ENCODE data around the gene TMEM63C. TPM values are rescaled to one million over a fixed set of nuclear protein-coding genes. Genes with fewer than 3 reads are reported as not detected.
A peak's percentile ranks its signal among the peaks of the same experiment; 100 is the strongest.

Gene TMEM63C
- total RNA-seq, 2 experiments from 2014 or later, result 3.3 to 3.6 TPM

GRCh38 chr14:77303417-77304156 lies 122.0 kb downstream of the TMEM63C start:
- peak overlapping the region; percentile 63 for H3K27ac Mint-ChIP-seq
- ChIA-PET CTCF (interaction anchor here (0.9 to 7.7 kb wide), 6 partner anchors 11 to 179 kb away, joined by 3 to 151 read pairs (median 5); partner anchors contain the start of gene GSTZ1), POLR2A (interaction anchor here (0.8 to 1.5 kb wide), 4 partner anchors 11 to 43 kb away, joined by 3 to 4 read pairs (median 4); partner anchors contain the start of genes GSTZ1 and POMT2)
- peaks cover 17% of the 10 kb centered on the region for H3K4me1 Mint-ChIP-seq (ENCODE audit: low read depth)
- peaks cover 3% of the 10 kb centered on the region for H3K36me3 Mint-ChIP-seq (ENCODE audit: low read depth)
- no peaks in the 10 kb centered on the region for H3K27me3 Mint-ChIP-seq
- TF ChIP-seq, protein P1, sequence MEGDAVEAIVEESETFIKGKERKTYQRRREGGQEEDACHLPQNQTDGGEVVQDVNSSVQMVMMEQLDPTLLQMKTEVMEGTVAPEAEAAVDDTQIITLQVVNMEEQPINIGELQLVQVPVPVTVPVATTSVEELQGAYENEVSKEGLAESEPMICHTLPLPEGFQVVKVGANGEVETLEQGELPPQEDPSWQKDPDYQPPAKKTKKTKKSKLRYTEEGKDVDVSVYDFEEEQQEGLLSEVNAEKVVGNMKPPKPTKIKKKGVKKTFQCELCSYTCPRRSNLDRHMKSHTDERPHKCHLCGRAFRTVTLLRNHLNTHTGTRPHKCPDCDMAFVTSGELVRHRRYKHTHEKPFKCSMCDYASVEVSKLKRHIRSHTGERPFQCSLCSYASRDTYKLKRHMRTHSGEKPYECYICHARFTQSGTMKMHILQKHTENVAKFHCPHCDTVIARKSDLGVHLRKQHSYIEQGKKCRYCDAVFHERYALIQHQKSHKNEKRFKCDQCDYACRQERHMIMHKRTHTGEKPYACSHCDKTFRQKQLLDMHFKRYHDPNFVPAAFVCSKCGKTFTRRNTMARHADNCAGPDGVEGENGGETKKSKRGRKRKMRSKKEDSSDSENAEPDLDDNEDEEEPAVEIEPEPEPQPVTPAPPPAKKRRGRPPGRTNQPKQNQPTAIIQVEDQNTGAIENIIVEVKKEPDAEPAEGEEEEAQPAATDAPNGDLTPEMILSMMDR (IDR thresholded peaks at IDR 0.05), result no peak
- H3K9me3 Mint-ChIP-seq, result no peaks in the 10 kb centered on the region
- ATAC-seq (peak; percentile 64), DNase-seq (peak; percentile 52)
- no peak overlapping the region for H3K4me3 Mint-ChIP-seq
- intact Hi-C loops (cut with micrococcal nuclease), result no loop called here

DNA sequence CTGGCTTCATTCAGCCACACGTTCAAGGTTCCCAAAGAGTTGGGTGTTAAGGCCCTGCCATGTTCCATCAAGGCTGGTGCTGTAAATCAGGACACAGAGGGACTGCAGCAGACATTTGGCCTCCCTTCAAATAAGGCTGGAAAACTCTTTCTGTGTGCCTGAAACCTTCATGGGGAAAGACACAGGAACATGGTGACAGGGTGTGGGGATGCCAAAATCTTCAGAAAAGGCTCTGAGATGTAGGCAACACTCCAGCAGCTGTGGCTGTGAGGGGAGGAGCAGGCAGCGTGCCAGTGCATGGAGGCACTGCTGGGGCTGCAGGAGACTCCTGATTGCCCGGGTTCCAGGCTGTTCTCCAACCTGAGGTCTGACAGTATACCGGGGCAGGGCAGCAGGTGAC lies 124.1 kb downstream of the TMEM63C start:
- CTCF ChIA-PET, result interaction anchor here (7.7 kb wide), 1 partner anchor 9 kb away, joined by 151 read pairs; no protein-coding TSS in a partner anchor
- POLR2A ChIA-PET, result no interaction called here
- Mint-ChIP-seq H3K4me1 (ENCODE audit: low read depth) (peaks cover 17% of the 10 kb centered on the region), H3K27ac (no peak overlapping the region), H3K27me3 (no peaks in the 10 kb centered on the region), H3K36me3 (ENCODE audit: low read depth) (peaks cover 3% of the 10 kb centered on the region), H3K9me3 (no peaks in the 10 kb centered on the region), H3K4me3 (no peak overlapping the region)
- DNase-seq (no peak), ATAC-seq (no peak)
- intact Hi-C loops (cut with micrococcal nuclease), result no loop called here
- TF ChIP-seq, protein P1 (IDR thresholded peaks at IDR 0.05), result no peak

DNA sequence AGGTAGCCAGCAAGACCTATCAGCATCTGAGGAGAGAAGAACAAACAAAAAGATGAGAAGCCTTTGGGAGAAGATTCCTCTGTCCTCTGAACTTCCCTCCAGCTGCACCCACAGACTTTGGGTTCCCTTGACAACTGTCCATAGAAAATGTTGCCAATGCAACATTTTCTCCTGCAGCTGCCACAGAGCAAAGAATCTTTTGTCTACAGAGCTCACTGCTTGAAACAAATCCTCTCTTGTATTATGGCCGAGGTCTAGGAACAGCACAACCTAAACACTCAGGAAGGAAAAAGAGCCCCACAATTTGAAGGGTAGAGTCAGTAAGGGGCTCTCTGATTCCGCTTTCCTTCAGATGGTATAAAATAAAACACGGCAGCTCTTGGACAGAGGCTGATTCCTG lies 124.8 kb downstream of the TMEM63C start:
- Mint-ChIP-seq H3K36me3 (ENCODE audit: low read depth) (peaks cover 3% of the 10 kb centered on the region), H3K9me3 (no peaks in the 10 kb centered on the region), H3K4me1 (ENCODE audit: low read depth) (peaks cover 17% of the 10 kb centered on the region), H3K4me3 (no peak overlapping the region), H3K27me3 (no peaks in the 10 kb centered on the region), H3K27ac (no peak overlapping the region)
- DNase-seq (no peak), ATAC-seq (no peak)
- CTCF ChIA-PET, result interaction anchor here (7.7 kb wide), 1 partner anchor 8 kb away, joined by 151 read pairs; no protein-coding TSS in a partner anchor
- POLR2A ChIA-PET, result no interaction called here
- TF ChIP-seq, protein P1 (IDR thresholded peaks at IDR 0.05), result no peak
- intact Hi-C loops (cut with micrococcal nuclease), result no loop called here

DNA sequence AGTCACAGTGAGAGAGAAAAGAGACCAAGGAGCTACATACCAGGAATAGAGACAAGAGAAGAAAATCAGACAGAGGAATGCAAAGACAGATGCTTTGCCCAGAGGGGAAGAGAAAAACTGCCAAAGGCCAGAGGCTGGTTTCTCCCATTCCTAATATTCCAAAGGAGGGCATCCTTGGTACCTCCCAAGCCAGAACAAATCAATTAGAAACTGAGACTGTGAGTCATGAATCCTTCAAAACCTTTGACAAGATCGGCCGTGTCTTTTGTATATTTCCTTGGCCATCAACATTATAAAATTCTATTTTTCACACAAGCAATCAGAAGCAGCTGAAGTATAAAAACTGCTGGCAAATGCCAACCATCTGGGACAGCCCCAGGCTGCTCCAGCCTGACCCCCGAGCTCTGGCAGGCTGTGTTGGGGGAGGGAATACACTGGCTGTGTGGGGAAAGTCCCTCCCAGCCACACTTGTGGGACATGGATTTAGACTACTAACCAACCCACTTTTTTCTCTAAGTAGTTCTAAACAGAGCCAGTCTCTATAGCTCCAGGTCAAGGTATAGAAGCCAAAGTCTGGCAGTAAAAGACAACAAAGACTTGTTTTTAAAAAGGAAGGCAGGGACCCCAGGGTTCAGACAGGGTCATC lies 125.4 kb downstream of the TMEM63C start:
- ATAC-seq, result no peak

More for the DNA sequence above, 125.4 kb downstream of the TMEM63C start:
- peaks cover 17% of the 10 kb centered on the region for H3K4me1 Mint-ChIP-seq (ENCODE audit: low read depth)
- intact Hi-C loops (cut with micrococcal nuclease), result no loop called here
- TF ChIP-seq, protein P1 (IDR thresholded peaks at IDR 0.05), result no peak
- CTCF ChIA-PET, result interaction anchor here (7.7 kb wide), 1 partner anchor 8 kb away, joined by 151 read pairs; no protein-coding TSS in a partner anchor
- peaks cover 3% of the 10 kb centered on the region for H3K36me3 Mint-ChIP-seq (ENCODE audit: low read depth)
- POLR2A ChIA-PET, result no interaction called here
- peak; percentile 19 for DNase-seq
- no peak overlapping the region for H3K4me3 Mint-ChIP-seq
- H3K27me3 Mint-ChIP-seq, result no peaks in the 10 kb centered on the region
- no peak overlapping the region for H3K27ac Mint-ChIP-seq
- H3K9me3 Mint-ChIP-seq, result no peaks in the 10 kb centered on the region

Small RNA genes within 50 kb of the gene (microRNA-seq; reads per million reads assigned to microRNA genes)
- not detected for gene MIR1260A (ENCODE audit: borderline microRNAs expressed, borderline replicate concordance)

Other genes starting within 250 kb of the TMEM63C start
- 10 to 100 TPM; 36.2 to 37.7 TPM for gene IRF2BPL, start 153.1 kb upstream of the TMEM63C start, total RNA-seq
- 1 to 10 TPM; 8.8 to 9.6 TPM for gene CIPC, start 83.5 kb upstream of the TMEM63C start, total RNA-seq
- not detected for gene ZDHHC22, start 40.0 kb upstream of the TMEM63C start, total RNA-seq
- gene NGB, start 89.4 kb downstream of the TMEM63C start, total RNA-seq, result not detected
- gene POMT2, start 139.1 kb downstream of the TMEM63C start, total RNA-seq, result 10 to 100 TPM; 14.2 to 15.3 TPM
- 10 to 100 TPM; 19.1 to 20.5 TPM for gene GSTZ1, start 139.2 kb downstream of the TMEM63C start, total RNA-seq
- 10 to 100 TPM; 25.0 to 25.4 TPM for gene TMED8, start 195.3 kb downstream of the TMEM63C start, total RNA-seq
- gene SAMD15, start 195.6 kb downstream of the TMEM63C start, total RNA-seq, result under 1 TPM; 0.11 to 0.56 TPM
- gene NOXRED1, start 241.7 kb downstream of the TMEM63C start, total RNA-seq, result under 1 TPM; 0.27 to 0.41 TPM

Data from activated CD8-positive, alpha-beta T cell treated with anti-CD3 and anti-CD28 coated beads for 36 hours (primary cell).